ENCODE measurements around the gene MACROD1. TPM values are rescaled to one million over a fixed set of nuclear protein-coding genes. Genes with fewer than 3 reads are reported as not detected.

The MACROD1 gene
- total RNA-seq, 1 experiment from 2014 or later = 36.9 TPM

DNA sequence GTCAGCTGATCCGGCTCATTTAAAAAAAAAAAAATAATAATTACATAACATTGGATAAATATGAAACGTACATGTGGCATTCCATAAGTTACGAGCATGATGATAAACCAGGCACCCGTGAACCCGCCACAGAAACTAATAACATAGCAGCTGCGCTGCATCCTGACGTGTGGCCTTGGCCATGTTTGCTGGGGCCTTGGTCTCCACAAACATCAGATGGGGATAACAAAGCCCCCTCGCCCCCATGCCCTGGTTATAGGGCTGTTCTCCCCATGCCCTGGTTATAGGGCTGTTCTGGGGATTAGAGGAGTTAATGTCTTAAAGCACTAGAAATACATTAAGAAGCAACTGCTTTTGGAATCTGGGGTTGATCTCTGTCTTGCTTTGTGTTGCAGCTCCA is 93.5 kb downstream of the MACROD1 start:
- H3K27me3 Mint-ChIP-seq (ENCODE audit: low read depth) = peaks cover 85% of the 10 kb centered on the region
- ChIA-PET POLR2A (no interaction called here), CTCF (interaction anchor here (0.9 to 1.3 kb wide), 3 partner anchors 18 to 72 kb away, joined by 3 read pairs; no protein-coding TSS in a partner anchor)
- H3K9me3 Mint-ChIP-seq = no peaks in the 10 kb centered on the region
- ATAC-seq = no peak
- DNase-seq (ENCODE audit: low spot score) = no peak
- TF ChIP-seq, protein P1, sequence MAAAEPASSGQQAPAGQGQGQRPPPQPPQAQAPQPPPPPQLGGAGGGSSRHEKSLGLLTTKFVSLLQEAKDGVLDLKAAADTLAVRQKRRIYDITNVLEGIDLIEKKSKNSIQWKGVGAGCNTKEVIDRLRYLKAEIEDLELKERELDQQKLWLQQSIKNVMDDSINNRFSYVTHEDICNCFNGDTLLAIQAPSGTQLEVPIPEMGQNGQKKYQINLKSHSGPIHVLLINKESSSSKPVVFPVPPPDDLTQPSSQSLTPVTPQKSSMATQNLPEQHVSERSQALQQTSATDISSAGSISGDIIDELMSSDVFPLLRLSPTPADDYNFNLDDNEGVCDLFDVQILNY (CRISPR knock-in tag; IDR thresholded peaks at IDR 0.05) = no peak
- TF ChIP-seq, protein P2, sequence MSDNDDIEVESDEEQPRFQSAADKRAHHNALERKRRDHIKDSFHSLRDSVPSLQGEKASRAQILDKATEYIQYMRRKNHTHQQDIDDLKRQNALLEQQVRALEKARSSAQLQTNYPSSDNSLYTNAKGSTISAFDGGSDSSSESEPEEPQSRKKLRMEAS (CRISPR knock-in tag; IDR thresholded peaks at IDR 0.05) = no peak
- TF ChIP-seq ZNF138 (CRISPR knock-in tag; conservative IDR thresholded peaks at IDR 0.05) = no peak
- no peak for TF ChIP-seq NR1H2 (CRISPR knock-in tag; IDR thresholded peaks at IDR 0.05)
- TF ChIP-seq, protein P3, sequence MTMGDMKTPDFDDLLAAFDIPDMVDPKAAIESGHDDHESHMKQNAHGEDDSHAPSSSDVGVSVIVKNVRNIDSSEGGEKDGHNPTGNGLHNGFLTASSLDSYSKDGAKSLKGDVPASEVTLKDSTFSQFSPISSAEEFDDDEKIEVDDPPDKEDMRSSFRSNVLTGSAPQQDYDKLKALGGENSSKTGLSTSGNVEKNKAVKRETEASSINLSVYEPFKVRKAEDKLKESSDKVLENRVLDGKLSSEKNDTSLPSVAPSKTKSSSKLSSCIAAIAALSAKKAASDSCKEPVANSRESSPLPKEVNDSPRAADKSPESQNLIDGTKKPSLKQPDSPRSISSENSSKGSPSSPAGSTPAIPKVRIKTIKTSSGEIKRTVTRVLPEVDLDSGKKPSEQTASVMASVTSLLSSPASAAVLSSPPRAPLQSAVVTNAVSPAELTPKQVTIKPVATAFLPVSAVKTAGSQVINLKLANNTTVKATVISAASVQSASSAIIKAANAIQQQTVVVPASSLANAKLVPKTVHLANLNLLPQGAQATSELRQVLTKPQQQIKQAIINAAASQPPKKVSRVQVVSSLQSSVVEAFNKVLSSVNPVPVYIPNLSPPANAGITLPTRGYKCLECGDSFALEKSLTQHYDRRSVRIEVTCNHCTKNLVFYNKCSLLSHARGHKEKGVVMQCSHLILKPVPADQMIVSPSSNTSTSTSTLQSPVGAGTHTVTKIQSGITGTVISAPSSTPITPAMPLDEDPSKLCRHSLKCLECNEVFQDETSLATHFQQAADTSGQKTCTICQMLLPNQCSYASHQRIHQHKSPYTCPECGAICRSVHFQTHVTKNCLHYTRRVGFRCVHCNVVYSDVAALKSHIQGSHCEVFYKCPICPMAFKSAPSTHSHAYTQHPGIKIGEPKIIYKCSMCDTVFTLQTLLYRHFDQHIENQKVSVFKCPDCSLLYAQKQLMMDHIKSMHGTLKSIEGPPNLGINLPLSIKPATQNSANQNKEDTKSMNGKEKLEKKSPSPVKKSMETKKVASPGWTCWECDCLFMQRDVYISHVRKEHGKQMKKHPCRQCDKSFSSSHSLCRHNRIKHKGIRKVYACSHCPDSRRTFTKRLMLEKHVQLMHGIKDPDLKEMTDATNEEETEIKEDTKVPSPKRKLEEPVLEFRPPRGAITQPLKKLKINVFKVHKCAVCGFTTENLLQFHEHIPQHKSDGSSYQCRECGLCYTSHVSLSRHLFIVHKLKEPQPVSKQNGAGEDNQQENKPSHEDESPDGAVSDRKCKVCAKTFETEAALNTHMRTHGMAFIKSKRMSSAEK (CRISPR knock-in tag; IDR thresholded peaks at IDR 0.05; ENCODE audit: borderline replicate concordance) = no peak
- no peak for TF ChIP-seq IRF2 (CRISPR knock-in tag; IDR thresholded peaks at IDR 0.05; ENCODE audit: borderline replicate concordance, low read depth)
- no peak for TF ChIP-seq CREM (CRISPR knock-in tag; IDR thresholded peaks at IDR 0.05)
- no peak for TF ChIP-seq NFE2L1 (CRISPR knock-in tag; IDR thresholded peaks at IDR 0.05)
- no peak overlapping the region for H3K4me3 Mint-ChIP-seq
- H3K4me1 Mint-ChIP-seq = peaks cover 12% of the 10 kb centered on the region; the same call in 1 of the 2 replicates
- H3K36me3 Mint-ChIP-seq = no peaks in the 10 kb centered on the region
- H3K27ac Mint-ChIP-seq = no peak overlapping the region

DNA sequence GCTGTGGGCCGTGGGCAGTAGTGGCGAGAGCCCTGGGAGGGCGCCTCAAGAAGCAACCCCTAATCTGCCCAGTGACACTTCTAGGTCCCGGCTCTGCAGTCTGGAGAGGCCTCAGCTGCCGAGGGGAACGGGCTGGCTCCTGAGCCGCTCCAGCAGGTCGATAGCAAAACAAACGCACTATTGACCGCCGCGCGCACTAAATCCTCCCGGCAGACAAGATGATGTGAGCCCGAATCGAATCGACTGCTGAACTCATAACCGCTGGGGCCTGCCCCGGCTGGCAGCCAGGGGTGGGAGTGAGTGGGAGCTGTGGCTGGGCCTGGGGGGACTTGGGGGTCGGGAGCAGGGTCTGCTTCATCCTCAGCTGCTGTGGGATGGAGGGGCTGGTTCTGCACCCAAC is 94.1 kb downstream of the MACROD1 start:
- ChIA-PET POLR2A (no interaction called here), CTCF (interaction anchor here (1.2 kb wide), 1 partner anchor 18 kb away, joined by 3 read pairs; no protein-coding TSS in a partner anchor)
- Mint-ChIP-seq H3K4me3 (no peak overlapping the region), H3K27ac (no peak overlapping the region), H3K36me3 (no peaks in the 10 kb centered on the region), H3K4me1 (peaks cover 12% of the 10 kb centered on the region; the same call in 1 of the 2 replicates), H3K27me3 (ENCODE audit: low read depth) (peaks cover 82% of the 10 kb centered on the region), H3K9me3 (no peaks in the 10 kb centered on the region)
- TF ChIP-seq CBFB (CRISPR knock-in tag; IDR thresholded peaks at IDR 0.05; ENCODE audit: low read depth) = no peak
- ATAC-seq = no peak
- DNase-seq (ENCODE audit: low spot score) = no peak

DNA sequence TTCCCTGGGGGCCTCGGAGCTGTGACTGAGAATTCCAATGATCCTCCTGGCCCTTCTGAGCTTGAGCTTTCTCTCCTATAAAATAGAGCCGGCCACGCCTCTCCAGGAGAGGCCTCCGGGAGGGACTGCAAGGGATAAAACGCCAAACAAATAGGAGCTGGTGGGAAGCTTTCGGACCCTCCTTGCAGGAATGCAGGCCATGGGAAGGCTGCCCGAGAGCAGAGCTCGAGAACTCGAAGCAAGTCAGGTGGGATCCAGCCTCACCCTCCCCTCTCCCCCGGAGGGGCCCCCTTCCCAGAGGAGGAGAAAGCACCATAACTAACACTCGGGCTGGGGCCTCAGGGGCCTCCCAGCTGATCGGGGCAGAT is 95.6 kb downstream of the MACROD1 start:
- H3K4me3 Mint-ChIP-seq = no peak overlapping the region
- POLR2A ChIA-PET = interaction anchor here (0.5 kb wide), 1 partner anchor 146 kb away, joined by 4 read pairs; no protein-coding TSS in a partner anchor
- H3K4me1 Mint-ChIP-seq = peaks cover 12% of the 10 kb centered on the region; the same call in 1 of the 2 replicates
- DNase-seq (ENCODE audit: low spot score) = no peak
- TF ChIP-seq FOXK1 (CRISPR knock-in tag; IDR thresholded peaks at IDR 0.05) = no peak
- TF ChIP-seq, protein P4, sequence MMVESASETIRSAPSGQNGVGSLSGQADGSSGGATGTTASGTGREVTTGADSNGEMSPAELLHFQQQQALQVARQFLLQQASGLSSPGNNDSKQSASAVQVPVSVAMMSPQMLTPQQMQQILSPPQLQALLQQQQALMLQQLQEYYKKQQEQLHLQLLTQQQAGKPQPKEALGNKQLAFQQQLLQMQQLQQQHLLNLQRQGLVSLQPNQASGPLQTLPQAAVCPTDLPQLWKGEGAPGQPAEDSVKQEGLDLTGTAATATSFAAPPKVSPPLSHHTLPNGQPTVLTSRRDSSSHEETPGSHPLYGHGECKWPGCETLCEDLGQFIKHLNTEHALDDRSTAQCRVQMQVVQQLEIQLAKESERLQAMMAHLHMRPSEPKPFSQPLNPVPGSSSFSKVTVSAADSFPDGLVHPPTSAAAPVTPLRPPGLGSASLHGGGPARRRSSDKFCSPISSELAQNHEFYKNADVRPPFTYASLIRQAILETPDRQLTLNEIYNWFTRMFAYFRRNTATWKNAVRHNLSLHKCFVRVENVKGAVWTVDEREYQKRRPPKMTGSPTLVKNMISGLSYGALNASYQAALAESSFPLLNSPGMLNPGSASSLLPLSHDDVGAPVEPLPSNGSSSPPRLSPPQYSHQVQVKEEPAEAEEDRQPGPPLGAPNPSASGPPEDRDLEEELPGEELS (CRISPR knock-in tag; IDR thresholded peaks at IDR 0.05) = no peak
- TF ChIP-seq NFE2L1 (CRISPR knock-in tag; IDR thresholded peaks at IDR 0.05) = no peak
- TF ChIP-seq ATF1 (CRISPR knock-in tag; IDR thresholded peaks at IDR 0.05) = no peak
- TF ChIP-seq GTF2I (CRISPR knock-in tag; conservative IDR thresholded peaks at IDR 0.05) = no peak
- TF ChIP-seq, protein P5, sequence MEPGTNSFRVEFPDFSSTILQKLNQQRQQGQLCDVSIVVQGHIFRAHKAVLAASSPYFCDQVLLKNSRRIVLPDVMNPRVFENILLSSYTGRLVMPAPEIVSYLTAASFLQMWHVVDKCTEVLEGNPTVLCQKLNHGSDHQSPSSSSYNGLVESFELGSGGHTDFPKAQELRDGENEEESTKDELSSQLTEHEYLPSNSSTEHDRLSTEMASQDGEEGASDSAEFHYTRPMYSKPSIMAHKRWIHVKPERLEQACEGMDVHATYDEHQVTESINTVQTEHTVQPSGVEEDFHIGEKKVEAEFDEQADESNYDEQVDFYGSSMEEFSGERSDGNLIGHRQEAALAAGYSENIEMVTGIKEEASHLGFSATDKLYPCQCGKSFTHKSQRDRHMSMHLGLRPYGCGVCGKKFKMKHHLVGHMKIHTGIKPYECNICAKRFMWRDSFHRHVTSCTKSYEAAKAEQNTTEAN (CRISPR knock-in tag; IDR thresholded peaks at IDR 0.05) = no peak
- H3K36me3 Mint-ChIP-seq = no peaks in the 10 kb centered on the region
- peaks cover 82% of the 10 kb centered on the region for H3K27me3 Mint-ChIP-seq (ENCODE audit: low read depth)
- no peaks in the 10 kb centered on the region for H3K9me3 Mint-ChIP-seq
- no peak overlapping the region for H3K27ac Mint-ChIP-seq
- CTCF ChIA-PET = interaction anchor here (0.9 to 1.2 kb wide), 6 partner anchors 10 to 79 kb away, joined by 3 to 5 read pairs (median 4); no protein-coding TSS in a partner anchor
- ATAC-seq = peak; percentile 23; the same call in 1 of the 2 replicates

All from WTC11 (cell line).